Lower leg skin (tissue), 3 donors: ENCODE measurements around the gene ARPC2.

Experiments used
- POLR2A ChIP-seq, 2 donors: fragments of 450-650 bp; IDR thresholded peaks; one replicate each; pipeline ENCODE4 v1.6.1; 2016 to 2017; ENCODE audit warnings: antibody characterized with exemption in 2 of 2, mild to moderate bottlenecking in 1 of 2, moderate library complexity in 1 of 2
- TF ChIP-seq, protein P1 (sequence below), 3 donors: fragments of 450-650 bp; IDR thresholded peaks; one replicate each; pipeline ENCODE4 v1.5.1; 2016; ENCODE audit warnings: antibody characterized with exemption in 3 of 3, mild to moderate bottlenecking in 3 of 3, moderate library complexity in 2 of 3

- TF ChIP-seq, protein P1, sequence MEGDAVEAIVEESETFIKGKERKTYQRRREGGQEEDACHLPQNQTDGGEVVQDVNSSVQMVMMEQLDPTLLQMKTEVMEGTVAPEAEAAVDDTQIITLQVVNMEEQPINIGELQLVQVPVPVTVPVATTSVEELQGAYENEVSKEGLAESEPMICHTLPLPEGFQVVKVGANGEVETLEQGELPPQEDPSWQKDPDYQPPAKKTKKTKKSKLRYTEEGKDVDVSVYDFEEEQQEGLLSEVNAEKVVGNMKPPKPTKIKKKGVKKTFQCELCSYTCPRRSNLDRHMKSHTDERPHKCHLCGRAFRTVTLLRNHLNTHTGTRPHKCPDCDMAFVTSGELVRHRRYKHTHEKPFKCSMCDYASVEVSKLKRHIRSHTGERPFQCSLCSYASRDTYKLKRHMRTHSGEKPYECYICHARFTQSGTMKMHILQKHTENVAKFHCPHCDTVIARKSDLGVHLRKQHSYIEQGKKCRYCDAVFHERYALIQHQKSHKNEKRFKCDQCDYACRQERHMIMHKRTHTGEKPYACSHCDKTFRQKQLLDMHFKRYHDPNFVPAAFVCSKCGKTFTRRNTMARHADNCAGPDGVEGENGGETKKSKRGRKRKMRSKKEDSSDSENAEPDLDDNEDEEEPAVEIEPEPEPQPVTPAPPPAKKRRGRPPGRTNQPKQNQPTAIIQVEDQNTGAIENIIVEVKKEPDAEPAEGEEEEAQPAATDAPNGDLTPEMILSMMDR (IDR thresholded peaks at IDR 0.05): no peak
- no peak for TF ChIP-seq POLR2A (IDR thresholded peaks at IDR 0.05)
Measured at GRCh38 chr2:218271487-218271797, 54.5 kb downstream of the ARPC2 start.
